PFSK-1 (cell line): ENCODE data around the gene METTL26.

Experiments
- POLR2AphosphoS5 ChIP-seq: IDR thresholded peaks from 2 replicates; pipeline ENCODE4 v1.6.1; 2012; ENCODE audit warnings: low read depth, mild to moderate bottlenecking, control low read depth, low read length, moderate library complexity
- SIN3A ChIP-seq: IDR thresholded peaks from 2 replicates; pipeline ENCODE4 v1.6.1; 2012; ENCODE audit warnings: mild to moderate bottlenecking, low read length, moderate library complexity, borderline replicate concordance; ENCODE audit not compliant: insufficient read depth

DNA sequence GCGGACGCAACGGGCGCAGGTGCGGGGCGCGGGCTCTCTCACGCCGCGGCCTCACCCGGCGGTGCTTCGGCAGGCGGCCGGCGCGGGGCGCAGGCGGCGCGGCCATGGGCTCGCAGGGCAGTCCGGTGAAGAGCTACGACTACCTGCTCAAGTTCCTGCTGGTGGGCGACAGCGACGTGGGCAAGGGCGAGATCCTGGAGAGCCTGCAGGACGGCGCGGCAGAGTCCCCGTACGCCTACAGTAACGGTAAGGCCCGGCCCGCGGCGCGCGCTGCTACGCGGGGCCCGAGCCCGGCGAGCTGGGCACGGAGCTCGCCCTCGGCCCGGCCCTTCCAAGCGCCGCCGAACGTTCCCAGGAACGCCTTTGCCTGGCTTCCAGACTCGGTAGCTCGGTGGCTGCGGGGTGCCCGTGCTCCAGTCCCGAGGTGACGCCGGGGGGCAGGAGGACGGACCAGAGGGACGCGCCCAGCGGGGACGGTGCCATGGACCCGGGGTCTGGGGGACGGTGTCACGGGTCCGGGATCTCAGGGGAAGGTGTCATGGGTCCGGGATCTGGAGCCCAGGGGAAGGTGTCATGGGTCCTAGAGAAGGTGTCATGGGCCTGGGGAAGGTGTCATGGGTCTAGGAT lies 45.8 kb downstream of the METTL26 start:
- TF ChIP-seq POLR2AphosphoS5 (no peak), SIN3A (no peak)
